ENCODE measurements around the gene GPC6.

Gene GPC6

DNA sequence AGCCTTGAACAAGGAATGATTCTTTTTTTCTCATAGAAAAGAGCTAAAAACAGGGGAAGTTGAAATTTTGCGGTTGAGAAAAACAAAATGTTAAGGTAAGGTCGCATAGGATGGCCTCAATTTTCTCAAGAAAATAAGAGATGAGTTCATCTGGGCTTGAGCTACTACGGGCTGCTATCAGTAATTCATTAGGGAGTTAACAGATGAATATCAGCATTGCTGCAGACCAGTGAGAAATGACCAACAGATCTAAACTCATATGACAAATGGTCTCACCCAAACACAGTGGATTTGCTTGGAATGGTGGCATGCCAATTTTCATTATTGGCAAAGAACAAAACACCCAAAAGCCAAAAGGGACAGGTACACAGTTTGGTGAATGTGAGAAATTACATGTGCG lies 56.6 kb downstream of the GPC6 start:
- no peak for TF ChIP-seq POLR2AphosphoS5 (IDR thresholded peaks at IDR 0.05; ENCODE audit: low read depth, low read length)
- no peak for TF ChIP-seq TAF1 (IDR thresholded peaks at IDR 0.05; ENCODE audit: borderline replicate concordance, low read depth, low read length)
- no peak for TF ChIP-seq POLR2A (IDR thresholded peaks at IDR 0.05; ENCODE audit: low read depth, low read length)
- no peak for FAIRE-seq
- DNase-seq (ENCODE audit: insufficient read length): no peak

- no peak for TF ChIP-seq POLR2AphosphoS5 (IDR thresholded peaks at IDR 0.05; ENCODE audit: low read depth, low read length)
Observed at GRCh38 chr13:93284064-93284463, 57.5 kb downstream of the GPC6 start.

GRCh38 chr13:93286047-93286446 lies 59.4 kb downstream of the GPC6 start:
- DNase-seq (ENCODE audit: insufficient read length) (no peak), FAIRE-seq (no peak)

More at GRCh38 chr13:93284064-93284463, 57.5 kb downstream of the GPC6 start:
- DNase-seq (ENCODE audit: insufficient read length) (no peak), FAIRE-seq (no peak)

GRCh38 chr13:93289053-93289452 lies 62.4 kb downstream of the GPC6 start:
- DNase-seq (ENCODE audit: insufficient read length) (no peak), FAIRE-seq (no peak)
- TF ChIP-seq POLR2A (IDR thresholded peaks at IDR 0.05; ENCODE audit: low read depth, low read length): no peak
- no peak for TF ChIP-seq TAF1 (IDR thresholded peaks at IDR 0.05; ENCODE audit: borderline replicate concordance, low read depth, low read length)
- no peak for TF ChIP-seq POLR2AphosphoS5 (IDR thresholded peaks at IDR 0.05; ENCODE audit: low read depth, low read length)

More at GRCh38 chr13:93286047-93286446, 59.4 kb downstream of the GPC6 start:
- TF ChIP-seq POLR2AphosphoS5 (IDR thresholded peaks at IDR 0.05; ENCODE audit: low read depth, low read length): no peak
- no peak for TF ChIP-seq TAF1 (IDR thresholded peaks at IDR 0.05; ENCODE audit: borderline replicate concordance, low read depth, low read length)
- TF ChIP-seq POLR2A (IDR thresholded peaks at IDR 0.05; ENCODE audit: low read depth, low read length): no peak

- FAIRE-seq: no peak
- TF ChIP-seq POLR2A (IDR thresholded peaks at IDR 0.05; ENCODE audit: low read depth, low read length) (no peak), POLR2AphosphoS5 (IDR thresholded peaks at IDR 0.05; ENCODE audit: low read depth, low read length) (no peak), TAF1 (IDR thresholded peaks at IDR 0.05; ENCODE audit: borderline replicate concordance, low read depth, low read length) (no peak)
- DNase-seq (ENCODE audit: insufficient read length): no peak
Observed at GRCh38 chr13:93289842-93290241, 63.2 kb downstream of the GPC6 start.

- FAIRE-seq: no peak
- TF ChIP-seq POLR2AphosphoS5 (IDR thresholded peaks at IDR 0.05; ENCODE audit: low read depth, low read length) (no peak), POLR2A (IDR thresholded peaks at IDR 0.05; ENCODE audit: low read depth, low read length) (no peak), TAF1 (IDR thresholded peaks at IDR 0.05; ENCODE audit: borderline replicate concordance, low read depth, low read length) (no peak)
- no peak for DNase-seq (ENCODE audit: insufficient read length)
Observed at GRCh38 chr13:93290503-93290902, 63.9 kb downstream of the GPC6 start.

DNA sequence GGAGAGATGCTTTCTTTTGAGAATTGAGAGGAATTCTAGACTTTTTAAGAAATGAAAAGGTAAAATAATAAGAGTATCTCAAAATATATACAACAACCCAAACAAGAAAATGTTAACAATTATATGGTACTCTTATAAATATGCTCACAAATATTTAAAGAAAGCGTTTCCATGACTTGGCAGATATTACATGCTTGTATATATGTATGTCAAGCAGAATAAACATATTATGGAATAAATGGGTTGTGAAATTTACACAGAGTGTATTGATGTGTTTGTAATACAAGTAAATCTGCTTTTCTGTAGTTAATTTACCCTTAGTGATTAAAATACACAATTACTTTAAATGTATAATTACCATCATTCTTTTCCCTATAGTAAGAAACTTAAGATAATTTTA lies 65.8 kb downstream of the GPC6 start:
- DNase-seq (ENCODE audit: insufficient read length) (no peak), FAIRE-seq (no peak)
- TF ChIP-seq POLR2AphosphoS5 (IDR thresholded peaks at IDR 0.05; ENCODE audit: low read depth, low read length) (no peak), POLR2A (IDR thresholded peaks at IDR 0.05; ENCODE audit: low read depth, low read length) (no peak), TAF1 (IDR thresholded peaks at IDR 0.05; ENCODE audit: borderline replicate concordance, low read depth, low read length) (no peak)

DNA sequence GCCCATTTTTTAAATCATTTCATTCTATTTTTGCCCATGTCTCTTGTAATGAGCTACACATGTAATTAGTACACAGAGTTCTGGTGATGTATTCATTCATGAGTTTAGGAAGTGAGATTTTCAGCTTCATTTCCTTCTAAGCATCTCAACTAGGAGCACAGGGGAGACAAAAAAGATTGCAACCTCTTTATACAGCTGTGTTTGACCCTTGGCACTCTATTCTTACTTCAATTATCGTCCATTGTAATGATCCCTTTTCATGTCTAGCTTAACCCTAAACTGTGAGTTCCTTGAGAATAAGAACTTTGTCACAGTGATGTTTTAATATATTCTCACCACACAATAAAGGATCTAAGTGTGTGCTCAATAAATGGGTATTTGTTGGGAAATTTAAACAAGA lies 67.1 kb downstream of the GPC6 start:
- no peak for TF ChIP-seq TAF1 (IDR thresholded peaks at IDR 0.05; ENCODE audit: borderline replicate concordance, low read depth, low read length)
- no peak for TF ChIP-seq POLR2AphosphoS5 (IDR thresholded peaks at IDR 0.05; ENCODE audit: low read depth, low read length)
- TF ChIP-seq POLR2A (IDR thresholded peaks at IDR 0.05; ENCODE audit: low read depth, low read length): no peak
- DNase-seq (ENCODE audit: insufficient read length): no peak
- no peak for FAIRE-seq

DNA sequence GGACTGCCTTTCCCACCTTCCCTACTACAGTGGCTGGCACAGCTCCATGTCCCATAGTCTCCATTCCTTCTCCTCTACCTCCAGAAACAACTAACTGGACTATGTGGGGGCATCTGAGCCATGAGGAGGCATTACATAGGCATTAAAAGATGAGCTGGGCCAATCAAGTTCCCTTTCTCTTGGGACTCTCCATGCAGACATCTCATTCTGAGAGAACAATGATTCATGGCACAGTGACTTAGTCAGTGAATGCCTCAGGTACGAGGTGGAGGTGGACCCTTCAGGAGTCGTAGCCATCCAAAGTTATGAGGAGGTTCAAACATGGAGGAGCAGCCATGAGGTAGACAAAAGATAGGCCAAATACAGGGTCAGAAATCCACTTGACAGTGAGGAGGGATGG lies 70.0 kb downstream of the GPC6 start:
- TF ChIP-seq POLR2A (IDR thresholded peaks at IDR 0.05; ENCODE audit: low read depth, low read length) (no peak), TAF1 (IDR thresholded peaks at IDR 0.05; ENCODE audit: borderline replicate concordance, low read depth, low read length) (no peak), POLR2AphosphoS5 (IDR thresholded peaks at IDR 0.05; ENCODE audit: low read depth, low read length) (no peak)
- no peak for DNase-seq (ENCODE audit: insufficient read length)
- no peak for FAIRE-seq

DNA sequence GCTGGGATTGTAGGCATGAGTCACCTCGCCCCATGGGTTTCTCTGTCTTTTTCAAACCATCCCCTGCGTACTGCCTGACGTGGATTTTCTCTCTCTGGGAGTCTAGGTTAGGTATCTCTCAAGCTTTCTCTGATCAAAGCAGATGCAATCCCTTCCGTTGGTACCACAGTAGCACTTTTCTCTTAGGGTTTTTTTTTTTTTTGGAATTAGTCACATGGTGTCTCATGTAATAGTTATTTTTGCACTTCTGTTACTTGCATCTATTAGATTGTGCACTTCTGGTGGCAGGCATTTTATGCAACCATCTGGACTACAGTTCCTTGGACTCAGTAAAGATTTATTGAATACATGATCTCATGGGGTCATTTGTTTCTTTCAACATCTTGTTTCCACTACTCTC lies 72.1 kb downstream of the GPC6 start:
- FAIRE-seq: no peak
- no peak for DNase-seq (ENCODE audit: insufficient read length)
- TF ChIP-seq POLR2AphosphoS5 (IDR thresholded peaks at IDR 0.05; ENCODE audit: low read depth, low read length) (no peak), TAF1 (IDR thresholded peaks at IDR 0.05; ENCODE audit: borderline replicate concordance, low read depth, low read length) (no peak)

DNA sequence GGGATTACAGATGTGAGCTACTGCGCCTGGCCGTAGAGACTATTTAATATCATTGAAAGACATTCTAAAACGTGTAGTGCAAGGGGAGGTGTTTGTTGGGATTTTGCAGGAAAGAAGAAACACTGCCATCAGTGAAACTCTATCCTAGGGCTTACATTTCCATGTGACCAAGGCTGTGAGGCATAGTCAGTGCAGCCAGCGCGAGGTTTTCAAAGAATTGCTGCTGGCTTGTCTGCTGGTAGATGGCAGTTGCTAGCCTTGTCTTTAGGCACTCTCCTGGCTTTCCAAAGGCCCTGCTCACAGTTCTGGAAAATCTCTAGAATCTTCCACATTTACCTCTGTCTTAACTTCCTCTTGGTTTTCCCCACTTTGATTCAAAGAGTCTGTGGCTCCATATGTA lies 77.5 kb downstream of the GPC6 start:
- FAIRE-seq (no peak), DNase-seq (ENCODE audit: insufficient read length) (no peak)
- TF ChIP-seq TAF1 (IDR thresholded peaks at IDR 0.05; ENCODE audit: borderline replicate concordance, low read depth, low read length) (no peak), POLR2AphosphoS5 (IDR thresholded peaks at IDR 0.05; ENCODE audit: low read depth, low read length) (no peak), POLR2A (IDR thresholded peaks at IDR 0.05; ENCODE audit: low read depth, low read length) (no peak)

- FAIRE-seq (no peak), DNase-seq (ENCODE audit: insufficient read length) (no peak)
- TF ChIP-seq TAF1 (IDR thresholded peaks at IDR 0.05; ENCODE audit: borderline replicate concordance, low read depth, low read length): no peak
- TF ChIP-seq POLR2A (IDR thresholded peaks at IDR 0.05; ENCODE audit: low read depth, low read length): no peak
- no peak for TF ChIP-seq POLR2AphosphoS5 (IDR thresholded peaks at IDR 0.05; ENCODE audit: low read depth, low read length)
Observed at GRCh38 chr13:93304868-93305613, 78.4 kb downstream of the GPC6 start.
